Large intestine (tissue), 3 donors: ENCODE measurements around the gene ETV6. TPM values are rescaled to one million over a fixed set of nuclear protein-coding genes. Genes with fewer than 3 reads are reported as not detected.

Experiments
- DNase-seq, 2 donors: peaks; one replicate each; pipeline versions ENCODE4 v3.0.0 to v3.0.0-alpha.2; 2013
- H3K27ac ChIP-seq: one replicate; pipeline ENCODE4 v1.5.1; 2013; ENCODE audit warnings: low read length
- H3K27me3 ChIP-seq: 2 replicates; pipeline ENCODE4 v1.6.1; 2013; ENCODE audit warnings: low read length; ENCODE audit not compliant: control insufficient read depth, insufficient read depth
- H3K36me3 ChIP-seq: 2 replicates; pipeline ENCODE4 v1.6.1; 2013; ENCODE audit warnings: low read length; ENCODE audit not compliant: control insufficient read depth, insufficient read depth
- H3K4me1 ChIP-seq: one replicate; pipeline ENCODE4 v1.6.1; 2013; ENCODE audit warnings: low read length; ENCODE audit not compliant: control insufficient read depth, insufficient read depth
- H3K4me3 ChIP-seq: one replicate; pipeline ENCODE4 v1.5.1; 2013; ENCODE audit warnings: low read length
- H3K9me3 ChIP-seq: one replicate; pipeline ENCODE4 v1.6.1; 2013; ENCODE audit warnings: mild to moderate bottlenecking, low read depth, low read length, moderate library complexity; ENCODE audit not compliant: control insufficient read depth
- WGBS: methylation state at CpG from one replicate; pipeline ENCODE4 v1.1.5; 2013; ENCODE audit warnings: low lambda C conversion rate; ENCODE audit not compliant: insufficient coverage; 5-methylcytosine and 5-hydroxymethylcytosine counted together
- polyA plus RNA-seq: library from polyadenylated mRNA; unstranded; fragments of 120-200 nt; gene quantifications from one replicate; pipeline ENCODE4 v1.2.1, GENCODE V29; 2013

Gene ETV6
- polyA plus RNA-seq, 1 donor = 14.9 TPM

GRCh38 chr12:11832093-11832492 lies 182.6 kb downstream of the ETV6 start:
- Histone ChIP-seq H3K36me3 (no peaks in the 10 kb centered on the region), H3K4me3 (no peak overlapping the region), H3K4me1 (peaks cover 10% of the 10 kb centered on the region), H3K9me3 (no peaks in the 10 kb centered on the region), H3K27me3 (no peaks in the 10 kb centered on the region), H3K27ac (no peak overlapping the region)
- no peak for DNase-seq
- WGBS = 74% methylated on average over 2 of the region's 4 CpGs

- H3K4me3 ChIP-seq = no peak overlapping the region
- H3K4me1 ChIP-seq = peaks cover 4% of the 10 kb centered on the region
- no peak overlapping the region for H3K27ac ChIP-seq
- H3K9me3 ChIP-seq = no peaks in the 10 kb centered on the region
- no peaks in the 10 kb centered on the region for H3K27me3 ChIP-seq
- H3K36me3 ChIP-seq = no peaks in the 10 kb centered on the region
- 89% methylated on average over 4 of the region's 4 CpGs for WGBS
- no peak for DNase-seq
These were observed 183.9 kb downstream of the ETV6 start for GRCh38 chr12:11833174-11833895.

GRCh38 chr12:11834104-11834812 lies 184.8 kb downstream of the ETV6 start:
- no peaks in the 10 kb centered on the region for H3K27me3 ChIP-seq
- H3K4me1 ChIP-seq = peaks cover 9% of the 10 kb centered on the region
- H3K27ac ChIP-seq = no peak overlapping the region
- H3K36me3 ChIP-seq = peaks cover 5% of the 10 kb centered on the region
- 40% methylated on average over 1 of the region's 4 CpGs for WGBS
- H3K4me3 ChIP-seq = no peak overlapping the region
- H3K9me3 ChIP-seq = no peaks in the 10 kb centered on the region
- DNase-seq = no peak

DNA sequence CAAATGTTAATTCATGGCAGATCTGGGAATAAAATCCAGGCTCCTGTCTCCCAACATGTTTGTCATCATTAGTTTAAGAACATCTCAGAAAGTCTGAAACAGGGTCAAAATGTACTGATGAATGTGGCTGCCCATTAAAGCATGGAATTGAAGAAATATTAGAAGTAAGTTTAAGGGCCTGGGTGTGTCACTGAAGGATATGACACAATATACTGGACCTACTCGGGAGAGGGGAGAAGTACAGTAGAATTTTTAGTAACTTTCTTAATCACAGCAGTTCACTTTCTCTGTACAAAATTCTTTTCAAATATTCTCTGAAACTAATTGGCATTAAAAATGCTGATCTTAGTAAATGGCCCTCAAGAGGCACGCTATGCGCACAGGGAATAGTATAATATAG lies 185.5 kb downstream of the ETV6 start:
- no peak for DNase-seq
- H3K4me1 ChIP-seq = peaks cover 10% of the 10 kb centered on the region

GRCh38 chr12:11836282-11837151 lies 187.0 kb downstream of the ETV6 start:
- Histone ChIP-seq H3K36me3 (peaks cover 16% of the 10 kb centered on the region), H3K4me3 (no peak overlapping the region), H3K27ac (no peak overlapping the region), H3K4me1 (peaks cover 18% of the 10 kb centered on the region), H3K27me3 (no peaks in the 10 kb centered on the region), H3K9me3 (no peaks in the 10 kb centered on the region)
- no peak for DNase-seq
- WGBS = 71% methylated on average over 1 of the region's 14 CpGs

More for the DNA sequence above, 185.5 kb downstream of the ETV6 start:
- H3K27me3 ChIP-seq = no peaks in the 10 kb centered on the region
- no peak overlapping the region for H3K27ac ChIP-seq
- no peak overlapping the region for H3K4me3 ChIP-seq
- peaks cover 9% of the 10 kb centered on the region for H3K36me3 ChIP-seq
- WGBS = no CpG with 5 or more reads among the region's 3 CpGs
- H3K9me3 ChIP-seq = no peaks in the 10 kb centered on the region

DNA sequence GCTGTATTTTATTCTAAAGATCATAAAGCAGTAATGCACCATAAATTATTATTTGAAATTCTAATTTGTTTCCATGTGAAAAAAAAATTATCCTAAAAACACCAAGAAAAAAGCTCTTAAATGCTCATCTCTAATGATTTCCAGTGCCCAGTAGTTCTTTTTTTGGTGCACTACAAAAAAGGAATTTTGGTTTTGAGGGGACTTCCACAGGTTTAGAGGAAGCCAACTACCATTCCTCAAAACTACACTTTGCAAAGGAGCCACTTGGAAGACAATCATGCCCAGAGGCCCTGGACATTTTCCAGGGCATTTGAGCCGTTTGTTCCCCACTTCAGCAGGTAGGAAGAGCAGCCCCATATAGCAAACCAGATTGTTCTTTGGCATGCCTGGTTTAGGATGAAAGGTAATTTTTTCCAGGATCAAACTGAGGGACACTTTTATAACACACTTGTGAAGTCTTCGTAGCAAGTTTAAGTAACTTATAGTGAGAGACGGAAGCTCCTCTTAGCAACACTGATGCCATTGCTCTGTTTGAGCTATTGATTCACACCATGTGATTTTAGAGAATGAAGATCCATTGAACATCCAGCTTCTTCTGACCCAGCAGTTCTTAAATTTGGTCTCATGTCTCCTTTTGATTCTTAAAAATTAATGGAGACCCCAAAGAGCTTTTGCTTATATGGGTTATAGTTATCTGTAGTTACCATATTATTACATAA lies 187.9 kb downstream of the ETV6 start:
- no peak overlapping the region for H3K27ac ChIP-seq
- no peak overlapping the region for H3K4me3 ChIP-seq
- H3K4me1 ChIP-seq = peaks cover 18% of the 10 kb centered on the region
- peaks cover 21% of the 10 kb centered on the region for H3K36me3 ChIP-seq
- 100% methylated on average over 1 of the region's 3 CpGs for WGBS
- no peak for DNase-seq
- H3K9me3 ChIP-seq = no peaks in the 10 kb centered on the region
- no peaks in the 10 kb centered on the region for H3K27me3 ChIP-seq

DNA sequence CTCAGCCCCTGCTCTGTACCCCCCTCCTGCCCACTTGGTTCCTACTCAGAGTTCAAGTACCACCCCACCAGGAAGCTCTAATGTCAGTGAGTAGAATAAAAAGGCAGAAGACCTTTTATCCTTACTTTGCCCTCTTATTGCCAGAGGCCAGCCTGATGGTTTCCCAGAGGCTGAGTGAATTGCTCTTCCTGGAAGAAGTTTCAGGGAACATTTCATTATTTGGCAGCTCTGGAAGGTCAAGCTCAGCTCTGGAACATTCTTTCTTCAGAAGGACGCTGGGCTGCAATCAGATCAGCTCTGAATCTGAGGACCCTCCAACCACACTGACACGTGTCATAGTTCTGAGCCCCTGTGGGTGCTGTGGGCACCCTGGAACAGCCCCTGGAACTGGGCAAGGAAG lies 188.9 kb downstream of the ETV6 start:
- Histone ChIP-seq H3K27me3 (no peaks in the 10 kb centered on the region), H3K4me3 (no peak overlapping the region), H3K27ac (no peak overlapping the region), H3K36me3 (peaks cover 28% of the 10 kb centered on the region), H3K4me1 (peaks cover 18% of the 10 kb centered on the region), H3K9me3 (no peaks in the 10 kb centered on the region)
- WGBS = no CpG with 5 or more reads among the region's 2 CpGs
- no peak for DNase-seq

- Histone ChIP-seq H3K27me3 (no peaks in the 10 kb centered on the region), H3K27ac (no peak overlapping the region), H3K36me3 (peaks cover 30% of the 10 kb centered on the region), H3K4me1 (peaks cover 18% of the 10 kb centered on the region), H3K4me3 (no peak overlapping the region), H3K9me3 (no peaks in the 10 kb centered on the region)
- no peak for DNase-seq
- whole genome bisulfite sequencing = 60% methylated on average over 1 of the region's 8 CpGs
These were observed 189.7 kb downstream of the ETV6 start for GRCh38 chr12:11839091-11839641.

DNA sequence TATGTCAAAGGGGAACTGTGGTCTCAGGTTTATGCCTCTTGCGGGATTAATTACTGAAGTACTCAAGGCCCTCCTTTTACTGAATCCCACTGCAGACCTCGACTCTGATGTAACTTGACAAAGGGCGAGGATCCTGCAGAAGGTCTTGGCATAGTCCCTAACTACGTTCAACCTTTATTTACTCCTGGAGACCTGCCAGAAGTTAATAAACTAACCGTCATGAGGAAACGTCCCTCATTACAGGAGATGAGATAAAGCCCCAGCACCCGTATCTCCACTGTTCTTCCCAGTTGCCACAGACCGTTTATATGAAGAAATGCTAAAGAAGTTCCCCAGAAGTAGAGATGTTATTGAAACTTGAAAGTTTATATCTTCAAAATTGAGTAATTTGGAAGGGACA lies 190.9 kb downstream of the ETV6 start:
- Histone ChIP-seq H3K27ac (peak overlapping the region; percentile 9), H3K36me3 (peaks cover 35% of the 10 kb centered on the region), H3K27me3 (no peaks in the 10 kb centered on the region), H3K4me1 (peaks cover 18% of the 10 kb centered on the region), H3K4me3 (no peak overlapping the region), H3K9me3 (no peaks in the 10 kb centered on the region)
- WGBS = no CpG with 5 or more reads among the region's 8 CpGs
- DNase-seq = peak; percentile 67 to 90
